AG20443 (cell line): ENCODE data around the gene TRAF2.
"Not testable (repeated sequence)": the region's sequence is repeated elsewhere in the genome, so short reads cannot be mapped to it uniquely, and the experiment has no call there.

Experiments
- DNase-seq: peaks from one replicate; pipeline ENCODE4 v3.0.0; 2012; ENCODE audit warnings: low spot score, mixed read lengths

Gene TRAF2, protein sequence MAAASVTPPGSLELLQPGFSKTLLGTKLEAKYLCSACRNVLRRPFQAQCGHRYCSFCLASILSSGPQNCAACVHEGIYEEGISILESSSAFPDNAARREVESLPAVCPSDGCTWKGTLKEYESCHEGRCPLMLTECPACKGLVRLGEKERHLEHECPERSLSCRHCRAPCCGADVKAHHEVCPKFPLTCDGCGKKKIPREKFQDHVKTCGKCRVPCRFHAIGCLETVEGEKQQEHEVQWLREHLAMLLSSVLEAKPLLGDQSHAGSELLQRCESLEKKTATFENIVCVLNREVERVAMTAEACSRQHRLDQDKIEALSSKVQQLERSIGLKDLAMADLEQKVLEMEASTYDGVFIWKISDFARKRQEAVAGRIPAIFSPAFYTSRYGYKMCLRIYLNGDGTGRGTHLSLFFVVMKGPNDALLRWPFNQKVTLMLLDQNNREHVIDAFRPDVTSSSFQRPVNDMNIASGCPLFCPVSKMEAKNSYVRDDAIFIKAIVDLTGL

DNA sequence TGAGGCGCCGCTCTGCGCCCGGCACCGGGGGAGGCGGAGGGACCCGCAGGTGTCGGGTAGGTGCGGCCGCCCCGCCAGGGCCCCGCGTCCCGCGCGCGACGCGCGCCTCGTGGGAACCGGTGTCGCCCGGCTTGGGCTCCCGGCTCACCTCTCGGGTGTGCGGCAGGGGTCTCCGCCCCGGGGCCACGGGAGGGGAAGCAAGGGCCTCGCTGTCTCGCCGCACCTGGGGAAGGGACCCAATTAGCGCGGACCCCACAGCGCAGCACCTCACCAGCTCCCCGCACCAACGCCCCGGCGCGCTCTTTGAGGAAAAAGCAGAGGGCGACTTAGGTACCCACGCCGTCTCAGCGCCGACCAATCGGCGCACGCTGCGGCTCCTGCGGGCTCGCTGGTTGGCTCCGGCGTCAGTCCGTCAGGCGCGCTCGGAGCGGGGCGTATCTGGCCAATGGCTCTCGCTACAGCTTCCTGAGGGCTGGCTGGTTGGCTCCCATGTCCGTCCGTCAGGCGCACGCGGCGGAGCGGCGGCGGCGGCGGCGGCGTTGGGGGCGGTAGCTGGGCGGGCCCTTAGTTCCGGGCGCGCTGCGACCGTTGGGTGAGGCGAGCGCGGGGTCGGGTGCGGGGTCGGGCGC lies at the start of gene TRAF2:
TSS of gene TRAF2 (plus strand) at position 567 of the 629 bp plus-strand sequence. CDS start 12,225 bp downstream, outside the sequence.
- peak; percentile 100 for DNase-seq

DNA sequence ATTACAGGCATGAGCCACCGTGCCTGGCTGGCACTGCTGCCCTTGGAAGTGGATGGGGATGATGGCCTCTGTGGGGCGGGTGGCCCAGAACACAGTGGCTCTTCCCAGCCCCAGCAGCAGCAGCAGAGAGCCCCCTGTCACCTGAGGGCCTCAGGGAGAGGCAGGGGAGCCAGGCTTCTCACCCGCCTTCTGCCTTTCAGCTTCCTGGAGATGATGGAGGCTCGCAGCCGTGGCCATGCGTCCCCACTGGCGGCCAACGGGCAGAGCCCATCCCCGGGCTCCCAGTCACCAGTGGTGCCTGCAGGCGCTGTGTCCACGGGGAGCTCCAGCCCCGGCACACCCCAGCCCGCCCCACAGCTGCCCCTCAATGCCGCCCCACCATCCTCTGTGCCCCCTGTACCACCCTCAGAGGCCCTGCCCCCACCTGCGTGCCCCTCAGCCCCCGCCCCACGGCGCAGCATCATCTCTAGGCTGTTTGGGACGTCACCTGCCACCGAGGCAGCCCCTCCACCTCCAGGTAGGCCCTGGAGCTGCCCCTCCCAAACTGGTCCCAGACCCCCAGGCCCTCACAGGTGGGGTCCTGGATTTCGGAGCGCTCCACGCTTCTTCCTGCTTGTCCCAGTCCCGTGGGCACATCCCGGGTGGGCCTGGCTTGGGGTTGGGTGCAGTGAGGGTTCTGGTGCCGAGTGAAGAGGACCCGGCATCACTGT lies 49.0 kb upstream of the TRAF2 start:
- DNase-seq, result no peak

DNA sequence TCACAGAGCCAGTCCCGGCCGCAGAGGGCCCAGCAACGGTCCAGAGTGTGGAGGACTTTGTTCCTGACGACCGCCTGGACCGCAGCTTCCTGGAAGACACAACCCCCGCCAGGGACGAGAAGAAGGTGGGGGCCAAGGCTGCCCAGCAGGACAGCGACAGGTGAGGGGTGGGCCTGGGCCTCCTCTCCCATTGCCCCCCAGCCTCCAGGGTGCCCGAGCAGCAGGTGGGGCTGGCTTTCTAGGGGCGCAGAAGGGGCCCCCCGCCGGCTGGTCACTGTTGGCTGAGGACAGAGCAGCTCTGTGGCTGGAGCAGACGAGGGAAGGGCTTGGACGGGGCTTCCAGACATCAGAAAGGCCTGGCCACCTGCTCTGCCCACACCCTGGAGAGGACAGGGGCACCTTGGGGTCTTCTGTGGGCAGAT lies 48.4 kb upstream of the TRAF2 start:
- DNase-seq, result not testable (repeated sequence)

DNA sequence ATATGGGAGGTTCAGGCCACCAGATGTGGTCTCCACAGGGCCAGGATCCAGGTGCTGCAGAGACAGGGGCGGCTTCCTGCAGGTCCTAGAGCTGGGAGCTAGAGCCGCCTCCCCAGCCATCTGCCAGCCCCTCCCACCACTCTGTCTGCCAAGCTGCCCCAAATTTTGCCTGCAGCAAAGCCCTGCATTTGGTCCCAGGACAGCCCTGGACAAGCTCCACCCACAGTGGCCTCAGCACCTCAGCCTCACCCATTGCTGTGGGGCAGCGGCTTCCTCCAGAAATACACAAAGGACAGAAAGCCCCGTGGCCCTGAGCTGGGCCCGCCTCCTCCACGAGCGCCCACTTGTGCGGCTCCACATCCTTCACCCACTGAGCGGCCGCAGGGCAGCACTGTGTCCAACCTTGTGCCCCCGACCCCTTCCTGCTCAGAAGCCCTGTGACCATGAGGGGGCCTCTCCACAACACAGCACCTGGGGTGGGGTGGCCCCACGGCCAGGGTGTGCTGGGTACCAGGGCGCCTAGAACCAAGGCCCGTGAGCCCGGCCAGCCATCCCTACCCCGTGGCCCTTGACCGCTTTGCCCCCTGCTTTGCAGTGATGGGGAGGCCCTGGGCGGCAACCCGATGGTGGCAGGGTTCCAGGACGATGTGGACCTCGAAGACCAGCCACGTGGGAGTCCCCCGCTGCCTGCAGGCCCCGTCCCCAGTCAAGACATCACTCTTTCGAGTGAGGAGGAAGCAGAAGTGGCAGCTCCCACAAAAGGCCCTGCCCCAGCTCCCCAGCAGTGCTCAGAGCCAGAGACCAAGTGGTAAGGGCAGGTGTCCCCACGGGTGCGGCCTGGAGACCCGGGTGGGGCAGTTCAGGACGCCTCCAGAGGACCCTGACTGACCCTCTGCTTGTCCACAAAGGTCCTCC lies 47.7 kb upstream of the TRAF2 start:
- no peak for DNase-seq

DNA sequence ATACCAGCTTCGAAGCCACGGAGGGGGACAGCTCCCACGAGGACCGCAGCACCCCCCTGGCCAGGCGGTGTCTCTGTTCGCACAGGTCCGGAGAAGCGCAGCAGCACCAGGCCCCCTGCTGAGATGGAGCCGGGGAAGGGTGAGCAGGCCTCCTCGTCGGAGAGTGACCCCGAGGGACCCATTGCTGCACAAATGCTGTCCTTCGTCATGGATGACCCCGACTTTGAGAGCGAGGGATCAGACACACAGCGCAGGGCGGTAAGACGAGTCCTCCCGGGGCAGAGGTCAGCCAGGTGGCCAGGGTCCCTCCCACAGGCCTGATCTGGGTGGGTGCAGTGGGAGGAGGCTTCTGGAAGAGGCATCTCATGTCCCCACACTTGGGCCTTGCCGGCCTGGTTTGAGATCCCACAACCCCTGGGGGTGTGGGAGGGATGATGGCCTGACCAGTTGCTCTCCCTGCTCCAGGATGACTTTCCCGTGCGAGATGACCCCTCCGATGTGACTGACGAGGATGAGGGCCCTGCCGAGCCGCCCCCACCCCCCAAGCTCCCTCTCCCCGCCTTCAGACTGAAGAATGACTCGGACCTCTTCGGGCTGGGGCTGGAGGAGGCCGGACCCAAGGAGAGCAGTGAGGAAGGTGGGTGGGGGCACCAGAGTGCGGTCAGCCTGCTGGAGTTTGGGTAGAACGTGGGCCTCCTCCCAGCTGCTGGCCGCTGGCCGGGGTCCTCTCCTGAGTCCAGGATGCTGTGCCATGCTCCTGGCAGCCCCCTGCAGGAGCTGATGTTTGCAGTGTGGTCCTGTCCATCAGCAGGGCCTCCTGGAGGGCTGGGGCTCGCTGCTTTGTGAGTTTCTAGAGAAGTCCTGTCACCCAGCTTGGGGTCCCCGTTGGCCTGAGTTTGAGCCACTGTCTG lies 46.8 kb upstream of the TRAF2 start:
- no peak for DNase-seq

DNA sequence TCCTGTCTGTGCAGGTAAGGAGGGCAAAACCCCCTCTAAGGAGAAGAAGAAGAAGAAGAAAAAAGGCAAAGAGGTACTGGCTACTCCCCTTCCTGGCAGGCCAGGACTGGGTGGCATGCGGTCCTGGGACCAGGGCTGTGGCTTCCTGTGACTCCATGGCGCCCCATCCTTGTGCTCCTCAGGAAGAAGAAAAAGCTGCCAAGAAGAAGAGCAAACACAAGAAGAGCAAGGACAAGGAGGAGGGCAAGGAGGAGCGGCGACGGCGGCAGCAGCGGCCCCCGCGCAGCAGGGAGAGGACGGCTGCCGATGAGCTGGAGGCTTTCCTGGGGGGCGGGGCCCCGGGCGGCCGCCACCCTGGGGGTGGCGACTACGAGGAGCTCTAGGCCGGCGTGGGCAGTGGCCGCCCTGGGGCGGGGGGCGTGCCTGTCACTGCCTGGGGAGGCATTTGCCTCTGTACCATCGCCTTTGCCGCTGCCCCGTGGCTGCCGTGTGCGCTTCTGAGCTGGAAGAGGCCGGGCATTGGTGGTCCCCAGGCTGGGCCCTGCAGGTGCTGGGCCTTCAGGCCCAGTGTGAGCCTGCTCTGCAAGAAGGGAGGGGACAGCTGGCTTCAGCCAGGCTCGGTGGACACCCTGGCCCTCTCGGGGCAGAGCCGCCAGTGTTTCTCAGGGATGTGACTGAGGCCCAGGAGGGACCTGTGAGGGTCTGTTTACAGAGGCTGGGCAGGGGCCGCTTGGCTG lies 46.0 kb upstream of the TRAF2 start:
- DNase-seq, result no peak

DNA sequence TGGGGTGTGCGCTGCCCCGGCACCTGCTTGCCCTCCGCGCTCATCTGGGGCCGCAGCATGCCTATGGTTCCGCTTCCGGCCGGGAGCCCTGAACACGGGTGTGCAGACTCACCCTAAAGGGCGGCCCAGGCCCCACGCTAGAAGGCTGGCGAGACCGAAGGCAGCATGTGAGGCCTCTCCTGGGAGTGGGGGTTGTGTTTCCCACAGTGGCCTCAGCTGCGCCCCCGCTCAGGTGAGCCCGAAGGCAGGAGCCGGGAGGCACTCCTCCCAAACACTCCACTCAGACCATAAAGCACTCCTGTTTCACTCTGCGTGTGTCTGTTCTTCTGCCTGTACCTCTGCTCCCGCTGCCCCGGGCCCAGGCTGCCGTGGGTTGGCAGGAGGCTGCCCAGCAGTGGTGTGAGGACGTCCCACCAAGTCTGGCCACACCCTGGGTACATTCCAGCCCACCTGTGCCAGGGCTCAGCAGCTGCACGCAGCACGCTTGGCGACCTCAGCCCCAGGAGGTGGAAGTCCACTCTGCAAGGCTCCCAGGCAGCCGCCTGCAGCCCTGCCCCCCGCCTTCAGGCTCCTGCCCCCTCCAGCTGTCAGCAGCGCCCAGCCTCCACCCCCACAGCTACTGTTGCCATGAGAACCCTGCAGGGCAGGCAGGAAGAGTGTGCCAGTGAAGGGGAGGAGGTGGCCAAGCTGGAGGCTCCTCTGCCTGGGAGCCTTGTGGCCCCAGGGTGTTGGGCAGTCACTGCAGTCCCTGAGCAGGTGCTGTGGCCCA lies 45.3 kb upstream of the TRAF2 start:
- DNase-seq, result peak; percentile 50

DNA sequence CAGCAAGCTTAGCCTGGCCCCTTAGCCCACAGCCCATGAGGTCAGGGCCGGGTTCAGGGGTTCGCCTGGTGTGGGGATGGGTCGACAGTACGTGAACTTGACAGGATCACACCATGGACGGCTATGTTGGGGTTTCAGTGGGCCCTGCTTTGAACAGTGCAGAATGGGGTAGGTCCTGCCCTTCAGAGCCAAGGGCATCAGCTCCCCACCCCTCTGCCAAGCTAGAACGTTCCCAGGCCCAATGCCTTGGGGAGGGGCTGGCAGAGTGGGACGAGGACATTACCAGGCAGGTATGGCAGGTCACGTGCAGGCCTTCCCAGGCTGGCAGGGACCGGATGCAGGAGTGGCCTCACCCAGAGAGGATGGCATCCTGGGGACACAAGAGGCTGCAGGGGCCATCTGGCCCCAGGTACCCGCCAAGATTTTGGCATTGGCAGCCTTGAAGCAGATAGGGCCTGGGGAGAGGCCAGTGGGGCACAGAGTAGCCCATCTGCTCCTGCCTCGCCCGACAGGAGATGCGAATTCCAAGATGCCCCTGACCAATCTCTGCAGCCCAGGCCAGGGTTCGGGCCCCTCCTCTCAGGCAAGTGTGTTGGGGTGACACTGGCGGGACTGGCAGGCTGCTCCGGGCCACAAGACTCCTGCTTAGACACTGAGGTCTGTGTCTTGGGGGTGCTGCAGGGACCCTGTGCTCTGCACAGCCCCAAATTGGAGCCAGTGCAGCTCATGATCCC lies 44.5 kb upstream of the TRAF2 start:
- not testable (repeated sequence) for DNase-seq

DNA sequence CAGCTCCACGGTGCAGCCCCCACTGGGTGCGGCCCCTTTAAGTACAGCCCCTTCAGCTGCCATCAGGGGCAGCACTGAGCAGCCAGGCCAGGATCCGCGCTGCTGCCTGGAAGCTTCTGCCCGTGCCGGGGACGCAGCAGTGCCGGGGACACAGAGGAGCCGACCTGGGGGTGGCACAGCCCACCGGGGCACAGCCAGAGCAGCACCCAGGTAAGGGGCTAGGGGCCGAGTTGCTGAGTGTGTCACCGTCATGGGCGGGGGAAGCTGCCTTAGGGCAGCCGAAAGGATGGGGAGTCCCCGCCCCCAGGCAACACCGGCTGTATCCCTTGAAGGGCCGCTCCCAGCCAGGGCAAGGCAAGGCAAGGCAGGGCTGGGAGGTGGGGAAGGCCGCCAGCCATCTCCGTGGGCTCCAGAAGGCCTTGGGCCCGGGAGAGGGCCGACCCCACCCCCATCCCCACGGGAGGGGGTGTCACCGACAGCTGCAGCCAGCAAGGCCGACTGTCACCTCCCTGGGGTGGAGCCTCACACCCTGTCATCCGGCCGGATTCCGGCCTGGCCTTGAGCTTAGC lies 43.9 kb upstream of the TRAF2 start, which contains the start of gene AJM1:
TSS of gene AJM1 (plus strand) at position 99 of the 569 bp plus-strand sequence. CDS start 1,937 bp downstream, outside the sequence.
- peak; percentile 86 for DNase-seq

DNA sequence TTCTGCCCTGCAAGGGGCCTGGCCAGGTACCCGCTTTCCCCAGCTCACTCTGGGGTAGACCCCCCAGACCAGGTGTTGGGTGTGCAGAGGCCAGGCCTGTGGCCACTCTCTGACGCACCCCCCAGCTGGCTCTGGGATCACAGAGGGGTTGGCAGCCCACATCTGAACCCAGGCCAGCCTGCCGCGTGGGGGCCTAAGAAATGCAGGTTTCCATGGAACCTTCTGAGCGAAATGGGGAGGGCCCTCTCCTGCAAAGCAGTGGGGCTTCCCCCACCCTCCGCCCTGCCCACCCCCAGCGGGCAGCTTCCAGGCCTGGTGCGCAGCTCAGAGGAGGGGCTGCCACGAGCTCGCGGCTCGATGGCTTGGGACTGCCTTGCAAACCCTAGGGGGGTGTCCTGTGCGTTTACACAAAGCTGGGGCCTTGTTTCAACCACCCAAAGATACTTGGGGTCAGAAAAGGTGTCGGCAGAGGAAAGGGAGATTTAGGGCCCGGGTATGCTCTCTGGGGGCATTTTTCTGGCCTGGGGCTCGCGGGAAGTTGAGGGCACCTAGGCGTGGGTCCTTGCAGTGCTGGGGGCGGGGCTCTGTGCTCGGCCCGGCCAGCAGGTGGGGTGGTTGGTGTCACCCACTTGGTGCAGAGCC lies 43.0 kb upstream of the TRAF2 start:
- DNase-seq, result not testable (repeated sequence)

DNA sequence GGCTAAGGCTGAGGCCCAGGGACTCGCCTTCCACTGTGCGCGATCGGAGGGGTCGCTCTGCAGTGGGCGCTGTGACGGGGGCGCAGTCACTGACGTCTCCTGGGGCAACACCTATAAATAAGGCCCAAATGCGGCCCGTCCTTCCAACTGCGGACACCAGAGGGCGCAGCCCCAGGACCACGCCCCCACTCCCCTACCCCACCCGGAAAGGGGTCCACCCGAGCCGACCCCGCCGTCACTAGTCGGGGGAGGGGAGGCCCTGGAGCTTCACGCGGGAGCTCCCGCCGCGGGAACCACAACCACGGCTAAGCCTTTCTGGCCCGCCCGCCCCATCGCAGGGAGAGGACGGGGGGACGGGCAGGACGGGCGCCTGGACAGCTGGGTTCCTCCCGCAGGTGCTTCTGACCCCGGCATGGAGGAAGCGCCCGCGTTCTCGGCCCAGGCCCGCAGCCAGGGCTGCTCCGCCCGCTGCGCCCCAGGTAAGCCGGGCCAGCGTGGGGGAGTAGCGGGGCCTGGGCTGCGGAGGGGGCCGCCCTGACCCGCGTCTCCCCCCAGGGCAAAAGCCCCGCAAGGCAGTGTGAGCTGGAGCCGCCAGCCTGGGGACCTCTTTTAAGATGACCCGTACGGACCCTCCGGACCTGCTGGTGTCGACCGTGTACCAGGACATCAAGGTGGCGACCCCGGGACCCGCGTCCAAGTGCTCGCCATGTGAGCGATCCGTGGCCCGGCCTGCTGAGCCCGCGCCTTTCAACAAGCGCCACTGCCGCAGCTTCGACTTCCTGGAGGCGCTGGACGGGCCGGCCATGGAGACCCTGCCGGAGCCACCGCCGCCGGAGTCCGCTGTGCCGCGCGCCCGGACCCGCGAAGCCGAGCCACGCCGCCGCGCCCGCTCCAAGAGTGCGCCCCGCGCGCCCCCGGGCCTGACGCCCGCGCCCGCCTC lies 42.2 kb upstream of the TRAF2 start:
- DNase-seq, result not testable (repeated sequence)

DNA sequence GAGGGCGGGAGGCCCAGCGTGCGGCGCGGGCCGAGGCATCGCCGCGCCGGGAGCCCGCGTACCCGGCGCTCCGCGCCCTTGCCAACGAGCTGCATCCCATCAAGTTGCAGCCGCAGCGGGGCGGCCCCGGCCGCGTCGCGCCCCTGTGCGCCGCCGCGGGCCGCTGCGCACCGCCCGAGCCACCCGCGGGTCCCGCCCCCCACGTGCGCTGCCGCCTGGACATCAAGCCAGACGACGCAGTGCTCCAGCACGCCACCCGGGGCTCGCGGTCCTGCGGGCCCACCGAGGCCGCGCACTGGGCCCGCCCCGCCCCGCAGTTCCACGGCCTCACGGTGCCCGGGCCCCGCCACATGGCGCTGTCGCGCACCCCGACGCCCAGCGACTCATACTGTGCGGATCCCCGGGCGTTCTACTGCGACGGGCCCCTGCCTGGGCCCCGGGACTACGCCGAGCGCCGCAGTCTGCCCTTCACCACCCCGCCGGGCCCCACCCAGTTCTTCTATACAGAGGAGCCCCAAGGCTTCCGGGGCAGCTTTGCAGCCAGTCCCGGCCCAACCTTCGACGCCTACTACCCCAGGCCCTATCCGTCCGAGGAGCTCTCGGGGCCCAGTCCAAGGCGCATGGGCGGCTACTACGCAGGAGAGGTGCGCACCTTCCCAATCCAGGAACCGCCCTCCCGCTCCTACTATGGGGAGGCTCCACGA lies 41.4 kb upstream of the TRAF2 start:
- no peak for DNase-seq

DNA sequence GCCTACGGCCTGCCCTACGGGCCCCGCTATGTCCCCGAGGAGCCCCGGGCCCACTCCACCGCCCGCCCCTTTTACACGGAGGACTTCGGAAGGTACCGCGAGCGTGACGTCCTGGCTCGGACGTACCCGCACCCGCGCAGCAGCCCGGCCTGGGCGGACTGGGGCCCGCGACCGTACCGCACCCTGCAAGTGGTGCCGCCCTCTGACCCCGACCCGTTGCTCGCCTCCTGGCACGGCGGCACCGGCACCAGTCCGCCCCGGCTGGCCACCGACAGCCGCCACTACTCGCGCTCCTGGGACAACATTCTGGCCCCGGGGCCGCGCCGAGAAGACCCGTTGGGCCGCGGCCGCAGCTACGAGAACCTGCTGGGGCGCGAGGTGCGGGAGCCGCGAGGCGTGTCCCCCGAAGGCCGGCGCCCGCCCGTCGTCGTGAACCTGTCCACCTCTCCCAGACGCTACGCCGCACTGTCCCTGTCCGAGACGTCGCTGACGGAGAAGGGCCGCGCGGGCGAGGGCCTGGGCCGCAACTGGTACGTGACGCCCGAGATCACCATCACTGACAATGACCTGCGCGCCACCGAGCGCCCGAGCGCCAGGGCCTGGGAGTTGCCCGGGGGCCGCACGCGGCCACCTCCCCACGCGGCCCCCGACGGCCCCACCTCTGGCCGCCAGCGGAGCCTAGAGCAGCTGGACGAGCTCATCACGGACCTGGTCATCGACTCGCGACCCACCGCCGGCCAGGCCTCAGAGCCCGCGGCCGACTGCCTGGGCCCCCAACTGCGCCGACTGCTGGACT lies 40.7 kb upstream of the TRAF2 start:
- DNase-seq, result no peak

DNA sequence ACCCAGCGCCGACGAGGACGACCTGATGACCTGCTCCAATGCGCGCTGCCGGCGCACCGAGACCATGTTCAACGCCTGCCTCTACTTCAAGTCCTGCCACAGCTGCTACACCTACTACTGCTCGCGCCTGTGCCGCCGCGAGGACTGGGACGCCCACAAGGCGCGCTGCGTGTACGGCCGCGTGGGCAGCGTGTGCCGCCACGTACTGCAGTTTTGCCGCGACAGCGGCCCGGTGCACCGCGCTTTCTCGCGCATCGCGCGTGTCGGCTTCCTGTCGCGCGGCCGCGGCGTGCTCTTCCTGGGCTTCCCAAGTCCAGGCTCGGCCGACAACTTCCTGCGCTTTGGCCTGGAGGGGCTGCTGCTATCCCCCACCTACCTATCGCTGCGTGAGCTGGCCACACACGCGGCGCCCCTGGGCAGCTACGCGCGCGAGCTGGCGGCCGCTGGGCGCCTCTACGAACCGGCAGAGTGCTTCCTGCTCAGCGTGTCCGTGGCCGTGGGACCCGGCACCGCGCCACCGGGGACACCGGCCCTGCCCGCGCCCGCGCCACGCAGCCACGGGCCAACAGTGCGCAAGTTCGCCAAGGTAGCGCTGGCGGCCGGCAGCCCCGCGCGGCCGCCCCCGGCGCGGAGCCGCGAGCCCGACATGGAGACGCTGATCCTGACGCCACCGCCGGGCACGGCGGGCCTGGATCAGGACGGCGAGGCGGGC lies 39.8 kb upstream of the TRAF2 start:
- no peak for DNase-seq
